Liver (tissue), 9 donors: ENCODE data around the gene NDUFAF8. TPM values are rescaled to one million over a fixed set of nuclear protein-coding genes. Genes with fewer than 3 reads are reported as not detected.

Source experiments
- DNase-seq: peaks from one replicate; pipeline ENCODE4 v3.0.0-alpha.2; 2017; ENCODE audit warnings: low spot score
- H3K27ac ChIP-seq, 2 donors: one replicate each; pipeline ENCODE4 v1.7.0; 2013; ENCODE audit warnings: inconsistent platforms in 2 of 2, low read length in 2 of 2, control low read depth in 1 of 2, low read depth in 1 of 2, mild to moderate bottlenecking in 1 of 2
- H3K27me3 ChIP-seq, 4 donors: one replicate each; pipeline versions ENCODE4 v1.6.1 to v1.7.0; 2013; ENCODE audit warnings: low read length in 3 of 4, inconsistent platforms in 1 of 4, mild to moderate bottlenecking in 1 of 4, moderate library complexity in 1 of 4; ENCODE audit not compliant: control insufficient read depth in 4 of 4, insufficient read depth in 4 of 4
- H3K36me3 ChIP-seq, 4 donors: one replicate each; pipeline versions ENCODE4 v1.6.1 to v1.7.0; 2013; ENCODE audit warnings: low read length in 3 of 4, mild to moderate bottlenecking in 3 of 4, low read depth in 1 of 4, moderate library complexity in 1 of 4; ENCODE audit not compliant: control insufficient read depth in 4 of 4, insufficient read depth in 3 of 4
- H3K4me1 ChIP-seq, 4 donors: one replicate each; pipeline versions ENCODE4 v1.6.1 to v1.7.0; 2013; ENCODE audit warnings: low read length in 3 of 4, mild to moderate bottlenecking in 3 of 4, moderate library complexity in 1 of 4; ENCODE audit not compliant: control insufficient read depth in 4 of 4, insufficient read depth in 4 of 4
- H3K4me3 ChIP-seq, 3 donors: one replicate each; pipeline versions ENCODE4 v1.6.1 to v1.7.0; 2013; ENCODE audit warnings: low read length in 3 of 3, control low read depth in 1 of 3, low read depth in 1 of 3, mild to moderate bottlenecking in 1 of 3
- H3K9ac ChIP-seq, 2 donors: one replicate each; pipeline ENCODE4 v1.7.0; 2013; ENCODE audit warnings: low read length in 2 of 2, mild to moderate bottlenecking in 2 of 2, moderate library complexity in 2 of 2, control low read depth in 1 of 2, low read depth in 1 of 2
- H3K9me3 ChIP-seq, 4 donors: one replicate each; pipeline versions ENCODE4 v1.6.1 to v1.7.0; 2013; ENCODE audit warnings: low read length in 3 of 4; ENCODE audit not compliant: control insufficient read depth in 4 of 4
- ATF3 ChIP-seq: IDR thresholded peaks from 2 replicates; pipeline ENCODE4 v1.6.1; 2016; ENCODE audit warnings: antibody characterized with exemption
- CTCF ChIP-seq: fragments of 150-350 bp; IDR thresholded peaks from 2 replicates; pipeline ENCODE4 v1.5.1; 2017; ENCODE audit warnings: improper control_type of control experiment, low read depth, low read length; ENCODE audit not compliant: missing input control
- FOXA1 ChIP-seq: IDR thresholded peaks from 2 replicates; pipeline ENCODE4 v1.6.1; 2016; ENCODE audit warnings: antibody characterized with exemption
- GABPA ChIP-seq, 2 donors: IDR thresholded peaks in 1 of 2; conservative IDR thresholded peaks in 1 of 2; 2 replicates each; pipeline ENCODE4 v1.6.1; 2016; ENCODE audit warnings: antibody characterized with exemption in 2 of 2, mild to moderate bottlenecking in 1 of 2, moderate library complexity in 1 of 2
- HNF4A ChIP-seq, 2 donors: conservative IDR thresholded peaks; 2 replicates each; pipeline ENCODE4 v1.6.1; 2016; ENCODE audit warnings: antibody characterized with exemption in 2 of 2, mild to moderate bottlenecking in 2 of 2
- JUND ChIP-seq, 2 donors: IDR thresholded peaks; 2 replicates each; pipeline ENCODE4 v1.6.1; 2016; ENCODE audit warnings: antibody characterized with exemption in 2 of 2
- MAX ChIP-seq: IDR thresholded peaks from 2 replicates; pipeline ENCODE4 v1.6.1; 2016; ENCODE audit warnings: antibody characterized with exemption
- RAD21 ChIP-seq, 2 donors: IDR thresholded peaks; 2 replicates each; pipeline ENCODE4 v1.6.1; 2016; ENCODE audit warnings: antibody characterized with exemption in 2 of 2, mild to moderate bottlenecking in 2 of 2
- REST ChIP-seq: IDR thresholded peaks from 2 replicates; pipeline ENCODE4 v1.6.1; 2016; ENCODE audit warnings: antibody characterized with exemption, mild to moderate bottlenecking
- RXRA ChIP-seq, 2 donors: IDR thresholded peaks; 2 replicates each; pipeline ENCODE4 v1.6.1; 2017 to 2018; ENCODE audit warnings: antibody characterized with exemption in 2 of 2, mild to moderate bottlenecking in 1 of 2
- SP1 ChIP-seq: IDR thresholded peaks from 2 replicates; pipeline ENCODE4 v1.6.1; 2018; ENCODE audit warnings: antibody characterized with exemption, mild to moderate bottlenecking
- TAF1 ChIP-seq: conservative IDR thresholded peaks from 2 replicates; pipeline ENCODE4 v1.6.1; 2016; ENCODE audit warnings: antibody characterized with exemption, mild to moderate bottlenecking
- YY1 ChIP-seq: IDR thresholded peaks from 2 replicates; pipeline ENCODE4 v1.6.1; 2016; ENCODE audit warnings: antibody characterized with exemption, mild to moderate bottlenecking
- ZBTB33 ChIP-seq: IDR thresholded peaks from 2 replicates; pipeline ENCODE4 v1.6.1; 2016; ENCODE audit warnings: antibody characterized with exemption
- WGBS: extraction: QIAGEN DNeasy Blood & Tissue Kit; methylation state at CpG from one replicate; pipeline ENCODE4 v1.1.7; 2013; 5-methylcytosine and 5-hydroxymethylcytosine counted together
- polyA plus RNA-seq, 2 donors: library from polyadenylated mRNA; stranded (reverse) in 1 of 2; unstranded in 1 of 2; fragments of 200-250 nt in 1 of 2; fragments of >200 nt in 1 of 2; fragmentation: Nextera tagmentation in 1 of 2; extraction: Ambion mirVana in 1 of 2; gene quantifications; one replicate each; pipeline versions ENCODE4 v1.2.1 to v1.2.3, GENCODE V29; 2013 to 2015
- total RNA-seq, 2 donors: library from RNA; depleted of rRNA; stranded (reverse); fragments of >200 nt; gene quantifications; one replicate each; pipeline ENCODE4 v1.2.3, GENCODE V29; 2014
- donor health status: healthy.
- donor health status: healthy.
- donor health status: healthy.
- donor health status: healthy.
- donor health status: healthy.

Gene NDUFAF8
- total and polyA plus RNA-seq, 4 donors: 8.3 to 67.4 (median 15.5) TPM

- no peak overlapping the region for H3K4me3 ChIP-seq
- whole genome bisulfite sequencing: 82% methylated on average over 16 of the region's 16 CpGs
- TF ChIP-seq FOXA1 (no peak), CTCF (no peak), HNF4A (conservative IDR thresholded peaks at IDR 0.05) (no peak), GABPA (IDR thresholded peaks at IDR 0.05 in 1 of 2, conservative IDR thresholded peaks at IDR 0.05 in 1 of 2) (no peak), ZBTB33 (no peak), REST (no peak), TAF1 (no peak), YY1 (no peak), RXRA (IDR thresholded peaks at IDR 0.05) (no peak), SP1 (no peak), RAD21 (IDR thresholded peaks at IDR 0.05) (no peak), ATF3 (no peak)
- H3K9me3 ChIP-seq: no peaks in the 10 kb centered on the region
- DNase-seq: no peak
- no peaks in the 10 kb centered on the region for H3K27me3 ChIP-seq
- H3K27ac ChIP-seq: no peak overlapping the region
- H3K9ac ChIP-seq: no peak overlapping the region
- H3K4me1 ChIP-seq: peaks cover 0 to 6% (median 2%) of the 10 kb centered on the region in 4 donors
- H3K36me3 ChIP-seq: peaks cover 0 to 29% (median 19%) of the 10 kb centered on the region in 4 donors
These were observed 9.5 kb downstream of the NDUFAF8 start for GRCh38 chr17:81248649-81249048.

GRCh38 chr17:81249223-81250040, 10.3 kb downstream of the NDUFAF8 start:
- 92% methylated on average over 15 of the region's 15 CpGs for WGBS
- Histone ChIP-seq H3K36me3 (peaks cover 0 to 29% (median 19%) of the 10 kb centered on the region in 4 donors), H3K4me3 (no peak overlapping the region), H3K9me3 (no peaks in the 10 kb centered on the region), H3K4me1 (peaks cover 0 to 6% (median 2%) of the 10 kb centered on the region in 4 donors), H3K9ac (no peak overlapping the region), H3K27me3 (no peaks in the 10 kb centered on the region), H3K27ac (no peak overlapping the region)
- TF ChIP-seq TAF1 (no peak), CTCF (no peak), RAD21 (IDR thresholded peaks at IDR 0.05) (no peak), MAX (no peak), JUND (IDR thresholded peaks at IDR 0.05) (no peak)
- DNase-seq: no peak
